Neural cell (in vitro differentiated cells): ENCODE results near the gene SLC20A1. TPM values are rescaled to one million over a fixed set of nuclear protein-coding genes. Genes with fewer than 3 reads are reported as not detected.
"Not testable (repeated sequence)": the region's sequence is repeated elsewhere in the genome, so short reads cannot be mapped to it uniquely, and the experiment has no call there.

Experiments
- H2AFZ ChIP-seq: fragments of 200-600, 300-800 bp; sonication (generic), shearing (Covaris generic); 2 replicates; pipeline ENCODE4 v1.6.0; 2014; ENCODE audit warnings: low read depth, mild to moderate bottlenecking, antibody characterized with exemption, low read length, moderate library complexity
- H3F3A ChIP-seq: fragments of 200-600 bp; shearing (Covaris generic); 2 replicates; pipeline ENCODE4 v1.6.1; 2016; ENCODE audit warnings: mild to moderate bottlenecking, moderate library complexity, mixed read lengths, antibody characterized with exemption, low read length; ENCODE audit not compliant: insufficient read depth, poor library complexity, severe bottlenecking
- H3K27ac ChIP-seq: fragments of 200-600, 300-800 bp; sonication (generic), shearing (Covaris generic); 2 replicates; pipeline ENCODE4 v1.5.1; 2014; ENCODE audit warnings: mild to moderate bottlenecking, low read length, moderate library complexity
- H3K27me3 ChIP-seq: fragments of 300-800, 200-600 bp; sonication (generic), shearing (Covaris generic); 2 replicates; pipeline ENCODE4 v1.6.0; 2014; ENCODE audit warnings: mild to moderate bottlenecking, low read depth, low read length, moderate library complexity; ENCODE audit not compliant: insufficient read depth
- H3K36me3 ChIP-seq: fragments of 300-800, 200-600 bp; sonication (generic), shearing (Covaris generic); 2 replicates; pipeline ENCODE4 v1.5.1; 2014; ENCODE audit warnings: mild to moderate bottlenecking, antibody characterized with exemption, low read length, moderate library complexity; ENCODE audit not compliant: insufficient read depth
- H3K4me2 ChIP-seq: fragments of 300-800, 200-600 bp; sonication (generic), shearing (Covaris generic); 2 replicates; pipeline ENCODE4 v1.6.0; 2014; ENCODE audit warnings: mild to moderate bottlenecking, low read length
- H3K4me3 ChIP-seq: fragments of 300-800, 200-600 bp; sonication (generic), shearing (Covaris generic); 2 replicates; pipeline ENCODE4 v1.5.1; 2014; ENCODE audit warnings: mild to moderate bottlenecking, low read length, moderate library complexity
- H3K79me2 ChIP-seq: fragments of 200-600 bp; shearing (Covaris generic); replicated peaks from 2 replicates; pipeline ENCODE4 v1.6.0; 2014; ENCODE audit warnings: mild to moderate bottlenecking, low read length, moderate library complexity; ENCODE audit not compliant: insufficient read depth
- H3K9ac ChIP-seq: fragments of 300-800, 200-600 bp; sonication (generic), shearing (Covaris generic); 2 replicates; pipeline ENCODE4 v1.6.1; 2016; ENCODE audit warnings: mild to moderate bottlenecking, low read length, mixed read lengths
- H3K9me2 ChIP-seq: fragments of 200-600 bp; shearing (Covaris generic); 2 replicates; pipeline ENCODE4 v1.6.1; 2016; ENCODE audit warnings: mild to moderate bottlenecking, low read length, mixed read lengths; ENCODE audit not compliant: insufficient read depth
- H3K9me3 ChIP-seq: fragments of 200-600, 300-800 bp; sonication (generic), shearing (Covaris generic); 2 replicates; pipeline ENCODE4 v1.6.1; 2016; ENCODE audit warnings: mild to moderate bottlenecking, mixed run types, low read length, moderate library complexity, mixed read lengths
- H4K20me1 ChIP-seq: fragments of 200-600 bp; shearing (Covaris generic); 2 replicates; pipeline ENCODE4 v1.6.1; 2016; ENCODE audit warnings: mild to moderate bottlenecking, mixed run types; ENCODE audit not compliant: insufficient read depth
- EP300 ChIP-seq: fragments of 450-650 bp; conservative IDR thresholded peaks from 2 replicates; pipeline ENCODE4 v1.6.1; 2014; ENCODE audit warnings: antibody characterized with exemption, mild to moderate bottlenecking, moderate library complexity; ENCODE audit not compliant: poor library complexity, severe bottlenecking
- EZH2 ChIP-seq: fragments of 200-600, 300-800 bp; shearing (Covaris generic), sonication (generic); IDR thresholded peaks from 2 replicates; pipeline ENCODE4 v1.6.1; 2014; ENCODE audit warnings: antibody characterized with exemption, low read length, borderline replicate concordance, mild to moderate bottlenecking; ENCODE audit not compliant: insufficient read depth, poor library complexity, severe bottlenecking
- MXI1 ChIP-seq: fragments of 450-650 bp; conservative IDR thresholded peaks from 2 replicates; pipeline ENCODE4 v1.6.1; 2014; ENCODE audit warnings: antibody characterized with exemption, mild to moderate bottlenecking; ENCODE audit not compliant: poor library complexity, severe bottlenecking
- POLR2AphosphoS5 ChIP-seq: IDR thresholded peaks from 2 replicates; pipeline ENCODE4 v1.6.1; 2012
- RAD21 ChIP-seq: fragments of 450-650 bp; conservative IDR thresholded peaks from 2 replicates; pipeline ENCODE4 v1.6.1; 2014; ENCODE audit warnings: antibody characterized with exemption, mild to moderate bottlenecking, moderate library complexity
- REST ChIP-seq: IDR thresholded peaks from 2 replicates; pipeline ENCODE4 v1.6.1; 2012; ENCODE audit warnings: borderline replicate concordance
- SMC3 ChIP-seq: fragments of 450-650 bp; conservative IDR thresholded peaks from 2 replicates; pipeline ENCODE4 v1.6.1; 2014; ENCODE audit warnings: antibody characterized with exemption, mild to moderate bottlenecking, moderate library complexity; ENCODE audit not compliant: poor library complexity
- TAF1 ChIP-seq: IDR thresholded peaks from 2 replicates; pipeline ENCODE4 v1.6.1; 2012; ENCODE audit warnings: low read depth
- polyA plus RNA-seq: library from polyadenylated mRNA; depleted of rRNA; stranded (reverse); fragments of >200 nt; gene quantifications from 2 replicates; pipeline ENCODE4 v1.2.3, GENCODE V29; 2014
- TF ChIP-seq, protein P1 (sequence below): fragments of 450-650 bp; IDR thresholded peaks from 2 replicates; pipeline ENCODE4 v1.5.1; 2014; ENCODE audit warnings: antibody characterized with exemption, mild to moderate bottlenecking, moderate library complexity; ENCODE audit not compliant: poor library complexity, severe bottlenecking

SLC20A1 gene
- polyA plus RNA-seq, 1 donor from 2014 or later, result 61.4 TPM

DNA sequence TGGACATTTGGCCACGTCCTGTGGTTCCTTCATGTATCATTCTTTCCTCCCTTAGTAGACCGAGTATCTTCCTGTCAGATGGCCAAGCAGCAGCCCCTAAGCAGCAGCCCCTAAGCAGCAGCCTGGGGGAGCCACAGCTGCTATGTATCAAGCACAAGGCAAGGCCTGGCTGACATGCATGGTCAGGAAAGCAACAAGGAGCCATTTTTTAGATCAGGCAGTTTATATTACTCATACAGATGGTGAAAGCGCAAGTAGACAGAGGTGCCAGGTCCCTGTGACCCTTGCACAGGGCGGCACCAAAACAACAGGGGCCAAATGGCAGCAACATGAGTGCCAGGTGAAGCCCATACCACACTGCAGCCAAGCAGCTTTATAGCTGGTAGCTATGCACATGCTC lies 39.2 kb upstream of the SLC20A1 start:
- Histone ChIP-seq H3K79me2 (no peaks in the 10 kb centered on the region), H3K27me3 (no peaks in the 10 kb centered on the region), H4K20me1 (no peaks in the 10 kb centered on the region), H3F3A (no peaks in the 10 kb centered on the region), H3K4me3 (no peak overlapping the region), H3K4me2 (no peak overlapping the region), H2AFZ (no peak overlapping the region), H3K9ac (no peak overlapping the region), H3K9me2 (no peaks in the 10 kb centered on the region), H3K9me3 (no peaks in the 10 kb centered on the region), H3K36me3 (no peaks in the 10 kb centered on the region), H3K27ac (no peak overlapping the region)
- TF ChIP-seq SMC3 (no peak), MXI1 (no peak), TAF1 (no peak), REST (no peak), EP300 (no peak)
- TF ChIP-seq, protein P1, sequence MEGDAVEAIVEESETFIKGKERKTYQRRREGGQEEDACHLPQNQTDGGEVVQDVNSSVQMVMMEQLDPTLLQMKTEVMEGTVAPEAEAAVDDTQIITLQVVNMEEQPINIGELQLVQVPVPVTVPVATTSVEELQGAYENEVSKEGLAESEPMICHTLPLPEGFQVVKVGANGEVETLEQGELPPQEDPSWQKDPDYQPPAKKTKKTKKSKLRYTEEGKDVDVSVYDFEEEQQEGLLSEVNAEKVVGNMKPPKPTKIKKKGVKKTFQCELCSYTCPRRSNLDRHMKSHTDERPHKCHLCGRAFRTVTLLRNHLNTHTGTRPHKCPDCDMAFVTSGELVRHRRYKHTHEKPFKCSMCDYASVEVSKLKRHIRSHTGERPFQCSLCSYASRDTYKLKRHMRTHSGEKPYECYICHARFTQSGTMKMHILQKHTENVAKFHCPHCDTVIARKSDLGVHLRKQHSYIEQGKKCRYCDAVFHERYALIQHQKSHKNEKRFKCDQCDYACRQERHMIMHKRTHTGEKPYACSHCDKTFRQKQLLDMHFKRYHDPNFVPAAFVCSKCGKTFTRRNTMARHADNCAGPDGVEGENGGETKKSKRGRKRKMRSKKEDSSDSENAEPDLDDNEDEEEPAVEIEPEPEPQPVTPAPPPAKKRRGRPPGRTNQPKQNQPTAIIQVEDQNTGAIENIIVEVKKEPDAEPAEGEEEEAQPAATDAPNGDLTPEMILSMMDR, result no peak

DNA sequence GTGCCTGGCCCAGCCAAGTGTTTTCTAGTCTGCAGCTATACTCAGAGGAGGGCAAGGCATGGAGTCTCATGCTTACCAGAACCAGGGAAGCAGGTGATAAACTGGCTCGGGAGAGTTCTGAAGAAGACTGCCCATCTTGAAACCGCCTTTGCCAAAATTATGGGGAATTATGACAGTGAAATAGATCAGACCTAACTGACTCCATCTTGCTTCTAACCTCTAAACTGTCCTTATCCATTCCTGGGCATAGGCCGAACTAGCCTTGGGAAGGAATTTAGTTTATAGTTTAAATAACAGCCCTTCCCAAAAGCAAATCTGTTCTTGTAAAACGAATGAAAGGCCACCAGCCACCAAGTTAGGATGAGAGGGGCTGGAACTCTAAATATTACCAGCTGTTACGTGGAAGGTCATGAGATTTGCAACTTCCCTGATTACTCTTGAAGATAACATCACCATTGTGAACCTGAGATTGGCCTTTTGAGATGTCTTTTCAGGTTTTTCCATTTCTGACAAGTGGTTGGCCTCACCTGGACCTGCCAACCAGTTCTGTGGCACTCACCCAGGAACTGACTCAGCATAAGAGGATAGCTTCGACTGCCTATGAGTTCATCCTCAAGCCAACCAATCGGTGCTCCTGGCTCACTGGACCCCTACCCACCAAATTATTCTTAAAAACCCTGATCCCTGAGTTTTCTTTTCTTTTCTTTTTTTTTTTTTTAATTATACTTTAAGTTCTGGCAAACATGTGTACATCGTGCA lies 37.9 kb upstream of the SLC20A1 start:
- no peaks in the 10 kb centered on the region for H4K20me1 ChIP-seq
- no peak overlapping the region for H3K4me2 ChIP-seq
- no peaks in the 10 kb centered on the region for H3K36me3 ChIP-seq
- no peak overlapping the region for H3K4me3 ChIP-seq
- no peak for TF ChIP-seq EZH2
- no peak for TF ChIP-seq TAF1
- no peak for TF ChIP-seq EP300
- TF ChIP-seq REST, result no peak
- no peak for TF ChIP-seq POLR2AphosphoS5
- TF ChIP-seq RAD21, result no peak
- TF ChIP-seq SMC3, result no peak
- TF ChIP-seq, protein P1, result no peak
- TF ChIP-seq MXI1, result no peak
- no peak overlapping the region for H3K27ac ChIP-seq
- no peaks in the 10 kb centered on the region for H3K9me3 ChIP-seq
- H2AFZ ChIP-seq, result no peak overlapping the region
- H3K79me2 ChIP-seq, result no peaks in the 10 kb centered on the region
- H3K9me2 ChIP-seq, result no peaks in the 10 kb centered on the region
- no peak overlapping the region for H3K9ac ChIP-seq
- no peaks in the 10 kb centered on the region for H3F3A ChIP-seq
- no peaks in the 10 kb centered on the region for H3K27me3 ChIP-seq

- H3K27me3 ChIP-seq, H3K36me3 ChIP-seq, H3K79me2 ChIP-seq, H3K9ac ChIP-seq, H3K4me2 ChIP-seq, H3K9me2 ChIP-seq, H3K4me3 ChIP-seq, H4K20me1 ChIP-seq, H3F3A ChIP-seq, H3K27ac ChIP-seq, H3K9me3 ChIP-seq, H2AFZ ChIP-seq: not testable (repeated sequence)
Measured at GRCh38 chr2:112609320-112609719, 36.4 kb upstream of the SLC20A1 start.
